C4-2B (cell line): Measurements from ENCODE around the gene CBLN1.

Experiments
- ZFX ChIP-seq: fragments of 450-650 bp; IDR thresholded peaks from 2 replicates; pipeline ENCODE4 v1.6.1; 2017
- TF ChIP-seq, protein P1 (sequence below): fragments of 450-650 bp; conservative IDR thresholded peaks from 2 replicates; pipeline ENCODE4 v1.5.1; 2017; ENCODE audit warnings: mild to moderate bottlenecking

DNA sequence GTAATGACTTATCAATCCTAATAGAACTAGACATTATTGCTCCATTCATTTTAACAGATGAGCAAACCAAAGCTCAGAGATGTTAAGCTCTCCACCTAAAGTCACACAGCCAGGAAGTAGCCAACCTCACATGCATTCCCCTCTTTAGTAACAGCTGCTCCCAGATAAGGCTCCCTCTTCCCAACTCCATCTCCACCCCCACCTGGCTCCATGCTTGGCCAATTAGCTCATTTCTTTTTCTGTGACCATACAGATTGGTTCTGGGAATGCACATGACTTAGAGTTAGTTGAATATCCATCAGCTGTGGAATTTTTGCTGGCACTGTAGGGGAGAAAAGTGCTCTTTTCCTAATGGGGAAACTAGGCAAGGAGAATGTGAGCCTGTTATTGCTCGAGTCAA is 13.0 kb downstream of the CBLN1 start:
- TF ChIP-seq, protein P1, sequence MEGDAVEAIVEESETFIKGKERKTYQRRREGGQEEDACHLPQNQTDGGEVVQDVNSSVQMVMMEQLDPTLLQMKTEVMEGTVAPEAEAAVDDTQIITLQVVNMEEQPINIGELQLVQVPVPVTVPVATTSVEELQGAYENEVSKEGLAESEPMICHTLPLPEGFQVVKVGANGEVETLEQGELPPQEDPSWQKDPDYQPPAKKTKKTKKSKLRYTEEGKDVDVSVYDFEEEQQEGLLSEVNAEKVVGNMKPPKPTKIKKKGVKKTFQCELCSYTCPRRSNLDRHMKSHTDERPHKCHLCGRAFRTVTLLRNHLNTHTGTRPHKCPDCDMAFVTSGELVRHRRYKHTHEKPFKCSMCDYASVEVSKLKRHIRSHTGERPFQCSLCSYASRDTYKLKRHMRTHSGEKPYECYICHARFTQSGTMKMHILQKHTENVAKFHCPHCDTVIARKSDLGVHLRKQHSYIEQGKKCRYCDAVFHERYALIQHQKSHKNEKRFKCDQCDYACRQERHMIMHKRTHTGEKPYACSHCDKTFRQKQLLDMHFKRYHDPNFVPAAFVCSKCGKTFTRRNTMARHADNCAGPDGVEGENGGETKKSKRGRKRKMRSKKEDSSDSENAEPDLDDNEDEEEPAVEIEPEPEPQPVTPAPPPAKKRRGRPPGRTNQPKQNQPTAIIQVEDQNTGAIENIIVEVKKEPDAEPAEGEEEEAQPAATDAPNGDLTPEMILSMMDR: no peak
- TF ChIP-seq ZFX: no peak
